H1 (cell line): ENCODE results near the gene SPACDR. TPM values are rescaled to one million over a fixed set of nuclear protein-coding genes. Genes with fewer than 3 reads are reported as not detected.

ENCODE experiments used
- CTCF ChIA-PET: fragments of 300-600 bp; sonication (Branson Sonifier 250); formaldehyde crosslinking; loops from one replicate; lab custom pipeline; 2021; ENCODE audit not compliant: partially characterized antibody; lab: Charles Lee
- POLR2A ChIA-PET: fragments of 300-600 bp; sonication (Branson Sonifier 250); formaldehyde crosslinking; loops from one replicate; lab custom pipeline; 2021; ENCODE audit warnings: inconsistent platforms; ENCODE audit not compliant: partially characterized antibody; lab: Charles Lee
- DNase-seq, 2 experiments: peaks; one replicate each; pipeline versions ENCODE4 v3.0.0 to v3.0.0-alpha.2; 2010 to 2022; ENCODE audit warnings: low spot score in 2 of 2, low read depth in 1 of 2, mixed read lengths in 1 of 2
- FAIRE-seq: peaks from 2 replicates; lab custom pipeline; 2011; peaks lifted over from hg19 to GRCh38; lab: Jason Lieb, UNC
- H2AFZ ChIP-seq: 2 replicates; pipeline ENCODE4 v1.8.1; 2012; ENCODE audit warnings: low read length, inconsistent platforms
- H2AK5ac ChIP-seq: 2 replicates; pipeline ENCODE4 v1.6.1; 2013; ENCODE audit warnings: low read depth, low read length
- H2BK120ac ChIP-seq: replicated peaks from 2 replicates; pipeline ENCODE3; 2013; ENCODE audit warnings: low read depth, low read length, inconsistent platforms
- H2BK12ac ChIP-seq: 2 replicates; pipeline ENCODE4 v1.6.1; 2013; ENCODE audit warnings: low read depth, low read length
- H2BK15ac ChIP-seq: 2 replicates; pipeline ENCODE4 v1.6.1; 2013; ENCODE audit warnings: low read length
- H2BK20ac ChIP-seq: 2 replicates; pipeline ENCODE4 v1.6.1; 2013; ENCODE audit warnings: low read length
- H2BK5ac ChIP-seq: 2 replicates; pipeline ENCODE4 v1.6.1; 2013; ENCODE audit warnings: low read depth, low read length
- H3K14ac ChIP-seq: 2 replicates; pipeline ENCODE4 v1.6.1; 2013; ENCODE audit warnings: inconsistent platforms; ENCODE audit not compliant: insufficient read length
- H3K18ac ChIP-seq: 2 replicates; pipeline ENCODE4 v1.6.1; 2013; ENCODE audit warnings: low read length; ENCODE audit errors: extremely low read depth
- H3K23ac ChIP-seq: 2 replicates; pipeline ENCODE4 v1.6.1; 2013; ENCODE audit warnings: inconsistent platforms; ENCODE audit not compliant: insufficient read length
- H3K23me2 ChIP-seq: 2 replicates; pipeline ENCODE4 v1.6.1; 2013; ENCODE audit warnings: low read depth, low read length
- H3K27ac ChIP-seq: 2 replicates; pipeline ENCODE4 v1.6.1; 2011; ENCODE audit warnings: low read depth, low read length, inconsistent platforms
- H3K27me3 ChIP-seq, 4 experiments: replicated peaks in 1 of 4; 1 replicate in 1 of 4; 2 replicates in 3 of 4; pipeline versions ENCODE4 v1.6.1 to v1.8.1; 2011 to 2013; ENCODE audit warnings: low read length in 3 of 4, mild to moderate bottlenecking in 3 of 4, inconsistent platforms in 2 of 4, mixed read lengths in 2 of 4, moderate library complexity in 1 of 4; ENCODE audit not compliant: control insufficient read depth in 3 of 4, insufficient read depth in 3 of 4; ENCODE audit errors: extremely low read depth in 1 of 4
- H3K36me3 ChIP-seq, 4 experiments: 2 replicates each; pipeline versions ENCODE4 v1.6.1 to v1.8.1; 2011 to 2013; ENCODE audit warnings: mild to moderate bottlenecking in 4 of 4, low read length in 3 of 4, moderate library complexity in 2 of 4, control low read depth in 1 of 4, inconsistent platforms in 1 of 4; ENCODE audit not compliant: insufficient read depth in 4 of 4, control insufficient read depth in 2 of 4
- H3K4ac ChIP-seq: replicated peaks from 2 replicates; pipeline ENCODE3; 2013; ENCODE audit warnings: low read length, low read depth, mixed read lengths, inconsistent platforms; ENCODE audit not compliant: insufficient read length
- H3K4me1 ChIP-seq, 4 experiments: replicated peaks in 1 of 4; 1 replicate in 1 of 4; 2 replicates in 3 of 4; pipeline versions ENCODE4 v1.6.1 to v1.8.1; 2011 to 2013; ENCODE audit warnings: low read length in 3 of 4, inconsistent platforms in 2 of 4, mixed read lengths in 1 of 4; ENCODE audit not compliant: insufficient read depth in 4 of 4, control insufficient read depth in 3 of 4
- H3K4me2 ChIP-seq, 2 experiments: 2 replicates each; pipeline versions ENCODE4 v1.6.1 to v1.8.1; 2011 to 2013; ENCODE audit warnings: low read depth in 2 of 2, low read length in 2 of 2, control low read depth in 1 of 2, inconsistent platforms in 1 of 2, mild to moderate bottlenecking in 1 of 2; ENCODE audit not compliant: insufficient read depth in 1 of 2
- H3K4me3 ChIP-seq, 4 experiments: fragments of 200-600, 300-600 bp in 1 of 4; sonication (generic), shearing (Covaris generic), sonication (Bioruptor Twin) in 1 of 4; 2 replicates each; pipeline versions ENCODE4 v1.5.1 to v1.8.1; 2011 to 2016; ENCODE audit warnings: low read length in 4 of 4, low read depth in 3 of 4, control low read depth in 2 of 4, inconsistent platforms in 2 of 4, mild to moderate bottlenecking in 2 of 4, mixed read lengths in 1 of 4, moderate library complexity in 1 of 4; ENCODE audit not compliant: insufficient read depth in 2 of 4; ENCODE audit errors: extremely low read depth in 1 of 4
- H3K56ac ChIP-seq: replicated peaks from 2 replicates; pipeline ENCODE3; 2013; ENCODE audit warnings: low read depth, mild to moderate bottlenecking, mixed read lengths, low read length, inconsistent platforms; ENCODE audit not compliant: insufficient read length
- H3K79me1 ChIP-seq: 2 replicates; pipeline ENCODE4 v1.6.1; 2013; ENCODE audit warnings: low read depth, low read length, control low read depth
- H3K79me2 ChIP-seq, 2 experiments: 2 replicates each; pipeline versions ENCODE4 v1.6.1 to v1.8.1; 2012 to 2013; ENCODE audit warnings: low read length in 2 of 2, mild to moderate bottlenecking in 2 of 2, inconsistent platforms in 1 of 2; ENCODE audit not compliant: insufficient read depth in 2 of 2, control insufficient read depth in 1 of 2
- H3K9ac ChIP-seq, 4 experiments: replicated peaks in 1 of 4; 1 replicate in 1 of 4; 2 replicates in 3 of 4; pipeline versions ENCODE4 v1.6.1 to v1.8.1; 2011 to 2013; ENCODE audit warnings: low read depth in 3 of 4, low read length in 3 of 4, control low read depth in 2 of 4, mild to moderate bottlenecking in 2 of 4, moderate library complexity in 2 of 4, inconsistent platforms in 1 of 4; ENCODE audit errors: extremely low read depth in 1 of 4
- H3K9me3 ChIP-seq, 2 experiments: 2 replicates each; pipeline versions ENCODE4 v1.6.1 to v1.8.1; 2012 to 2013; ENCODE audit warnings: mild to moderate bottlenecking in 2 of 2, moderate library complexity in 2 of 2, control low read depth in 1 of 2, inconsistent platforms in 1 of 2, low read depth in 1 of 2, low read length in 1 of 2, mixed read lengths in 1 of 2; ENCODE audit not compliant: insufficient read depth in 2 of 2
- H4K20me1 ChIP-seq, 2 experiments: replicated peaks in 1 of 2; 2 replicates each; pipeline versions ENCODE3 to v1.8.1; 2011 to 2013; ENCODE audit warnings: inconsistent platforms in 2 of 2, low read length in 2 of 2, mild to moderate bottlenecking in 1 of 2; ENCODE audit not compliant: insufficient read depth in 2 of 2, control insufficient read depth in 1 of 2
- H4K5ac ChIP-seq: 2 replicates; pipeline ENCODE4 v1.6.1; 2013; ENCODE audit warnings: low read length, low read depth, mixed read lengths, inconsistent platforms; ENCODE audit not compliant: insufficient read length
- H4K8ac ChIP-seq: 2 replicates; pipeline ENCODE4 v1.8.0; 2013; ENCODE audit warnings: mild to moderate bottlenecking, moderate library complexity, low read length, inconsistent platforms; ENCODE audit not compliant: insufficient read depth; ENCODE audit errors: extremely low read depth
- H4K91ac ChIP-seq: replicated peaks from 2 replicates; pipeline ENCODE3; 2013; ENCODE audit warnings: low read length, mixed read lengths, inconsistent platforms; ENCODE audit not compliant: insufficient read length
- ATF2 ChIP-seq: IDR thresholded peaks from 2 replicates; pipeline ENCODE4 v1.6.1; 2012; ENCODE audit warnings: low read length, inconsistent platforms
- CBX8 ChIP-seq: fragments of 300-800, 300-1000 bp; sonication (generic); IDR thresholded peaks from 2 replicates; pipeline ENCODE4 v1.7.1; 2016; ENCODE audit warnings: low read depth, low read length, borderline replicate concordance
- E2F6 ChIP-seq: IDR thresholded peaks from 2 replicates; pipeline ENCODE4 v1.6.1; 2012; ENCODE audit warnings: inconsistent platforms
- FOSL1 ChIP-seq: IDR thresholded peaks from 2 replicates; pipeline ENCODE4 v1.6.1; 2011; ENCODE audit warnings: mild to moderate bottlenecking, low read depth, low read length, moderate library complexity; ENCODE audit not compliant: insufficient read depth
- HDAC2 ChIP-seq, 2 experiments: fragments of 300-600 bp in 1 of 2; sonication (generic) in 1 of 2; IDR thresholded peaks; 2 replicates each; pipeline ENCODE4 v1.6.1; 2011 to 2012; ENCODE audit warnings: low read depth in 2 of 2, low read length in 2 of 2, mild to moderate bottlenecking in 2 of 2, moderate library complexity in 2 of 2, borderline replicate concordance in 1 of 2, inconsistent platforms in 1 of 2
- HDAC6 ChIP-seq: IDR thresholded peaks from one replicate; pipeline ENCODE4 v1.7.1; 2012; ENCODE audit warnings: low read depth, mild to moderate bottlenecking, inconsistent platforms, low read length, moderate library complexity
- RAD21 ChIP-seq, 2 experiments: IDR thresholded peaks in 1 of 2; conservative IDR thresholded peaks in 1 of 2; 2 replicates each; pipeline ENCODE4 v1.6.1; 2011; ENCODE audit warnings: low read depth in 2 of 2, low read length in 2 of 2, improper control_type of control experiment in 1 of 2, inconsistent platforms in 1 of 2, mild to moderate bottlenecking in 1 of 2, moderate library complexity in 1 of 2
- SRF ChIP-seq: IDR thresholded peaks from 2 replicates; pipeline ENCODE4 v1.6.1; 2011; ENCODE audit warnings: mild to moderate bottlenecking, low read depth, low read length, moderate library complexity
- WGBS, 2 experiments: shearing (Covaris generic) in 1 of 2; methylation state at CpG; one replicate each; pipeline versions ENCODE4 v1.1.6 to v1.1.7; 2013 to 2015; ENCODE audit warnings: low lambda C conversion rate in 2 of 2, mixed read lengths in 2 of 2, inconsistent platforms in 1 of 2, low coverage in 1 of 2, missing lambda C conversion rate in 1 of 2; ENCODE audit not compliant: insufficient replicate concordance in 2 of 2, insufficient coverage in 1 of 2, insufficient read length in 1 of 2; ENCODE audit errors: extremely low coverage in 1 of 2, missing lambda C conversion rate in 1 of 2; 5-methylcytosine and 5-hydroxymethylcytosine counted together
- polyA plus RNA-seq, 7 experiments: library from polyadenylated mRNA; depleted of rRNA in 3 of 7; stranded (reverse) in 5 of 7; unstranded in 2 of 7; fragments of >200 nt in 5 of 7; fragments of 200-250 nt in 2 of 7; gene quantifications; 1 replicate in 5 of 7; 2 replicates in 1 of 7; 4 replicates in 1 of 7; pipeline versions ENCODE4 v1.2.1 to v1.2.3, GENCODE V29; 2011 to 2013; ENCODE audit warnings: missing spikeins in 2 of 7, mixed read lengths in 2 of 7
- total RNA-seq: library from RNA; stranded (reverse); fragmentation: NEBNext Ultra II Directional; extraction: Animal tissue kit (Norgen Biotek cat#: 25700); gene quantifications from 2 replicates; pipeline ENCODE4 v1.2.1, GENCODE V29; 2021

Gene SPACDR
- total and polyA plus RNA-seq, 2 of the 8 experiments (the other 6 are each of a cell fraction or from before 2014, with no cell fraction given) = 0.26 TPM; not detected in 1

GRCh38 chr7:100486753-100487446 is 22.8 kb upstream of the SPACDR start:
- 0 out of 2 replicates have a peak overlapping the region, but pooled peaks have one; percentile 39 for H2BK12ac ChIP-seq
- H3K4me1 ChIP-seq = peaks cover 2 to 22% (median 14%) of the 10 kb centered on the region in 4 experiments
- no peak overlapping the region for H2BK120ac ChIP-seq
- H3K27ac ChIP-seq = no peak overlapping the region
- DNase-seq (no peak), FAIRE-seq (no peak)
- H4K91ac ChIP-seq = peak overlapping the region; percentile 69
- no peaks in the 10 kb centered on the region for H3K9me3 ChIP-seq
- H2AFZ ChIP-seq = no peak overlapping the region
- no peaks in the 10 kb centered on the region for H3K27me3 ChIP-seq
- peaks cover 8% of the 10 kb centered on the region; the same call in 1 of the 2 replicates for H3K23me2 ChIP-seq
- H3K23ac ChIP-seq = no peak overlapping the region
- no peak overlapping the region for H2AK5ac ChIP-seq
- H2BK5ac ChIP-seq = no peak overlapping the region
- H3K36me3 ChIP-seq = peaks cover 0 to 9% (median 0%) of the 10 kb centered on the region in 4 experiments; a peak in 3 of 8 replicates
- POLR2A ChIA-PET = interaction anchor here (1.0 to 2.1 kb wide), 5 partner anchors 58 to 365 kb away, joined by 3 to 6 read pairs (median 3); partner anchors contain the start of genes MEPCE, SLC12A9 and ZCWPW1
- H3K79me1 ChIP-seq = no peaks in the 10 kb centered on the region
- no peak overlapping the region for H3K4ac ChIP-seq
- H4K8ac ChIP-seq = peak overlapping the region; percentile 19; the same call in 1 of the 2 replicates
- H3K56ac ChIP-seq = no peak overlapping the region
- H2BK15ac ChIP-seq = no peak overlapping the region
- no peak overlapping the region for H3K4me3 ChIP-seq
- no peak overlapping the region for H3K18ac ChIP-seq
- WGBS, 2 experiments = 91% methylated on average over 25 of the region's 30 CpGs; no CpG with 5 or more reads in 1 of the 2 experiments
- CTCF ChIA-PET = interaction anchor here (0.8 to 2.3 kb wide), 7 partner anchors 10 to 77 kb away, joined by 3 to 6 read pairs (median 3); no protein-coding TSS in a partner anchor
- H3K14ac ChIP-seq = no peak overlapping the region
- H3K79me2 ChIP-seq = no peaks in the 10 kb centered on the region; a peak in 1 of 4 replicates
- 0 out of 4 replicates have a peak overlapping the region, but pooled peaks of 1 of the 2 experiments have one; percentile 11 for H3K4me2 ChIP-seq
- H4K20me1 ChIP-seq = peaks cover 0 to 7% of the 10 kb centered on the region in 2 experiments
- H2BK20ac ChIP-seq = no peak overlapping the region
- H3K9ac ChIP-seq = no peak overlapping the region; a peak in 1 of 7 replicates
- H4K5ac ChIP-seq = no peak overlapping the region
- TF ChIP-seq ATF2 (no peak), FOSL1 (no peak), E2F6 (no peak), CBX8 (no peak), RAD21 (IDR thresholded peaks at IDR 0.05 in 1 of 2, conservative IDR thresholded peaks at IDR 0.05 in 1 of 2; ENCODE audit: low read depth in 2 of 2, low read length in 2 of 2) (no peak), SRF (no peak), HDAC2 (IDR thresholded peaks at IDR 0.05; ENCODE audit: borderline replicate concordance in 1 of 2, low read depth in 2 of 2, low read length in 2 of 2) (no peak), HDAC6 (no peak)
